Naive thymus-derived CD4-positive, alpha-beta T cell (primary cell): ENCODE results near the gene RIC3. TPM values are rescaled to one million over a fixed set of nuclear protein-coding genes. Genes with fewer than 3 reads are reported as not detected.
A peak's percentile ranks its signal among the peaks of the same experiment; 100 is the strongest.

Source experiments
- ATAC-seq: fragments of 150-1000 bp; cut with Tn5 transposase; 2 replicates; pipeline ENCODE4 v1.10.0; 2021; ENCODE audit warnings: mild to moderate bottlenecking, moderate library complexity
- CTCF ChIA-PET: fragments of 350-600 bp; sonication (Branson Sonifier 250); formaldehyde crosslinking; loops from one replicate; lab custom pipeline; 2021; ENCODE audit warnings: antibody characterized with exemption; lab: Charles Lee
- POLR2A ChIA-PET: fragments of 350-600 bp; sonication (Branson Sonifier 250); formaldehyde crosslinking; loops from one replicate; lab custom pipeline; 2021; ENCODE audit warnings: antibody characterized with exemption, inconsistent platforms; lab: Charles Lee
- DNase-seq, 9 donors: peaks; one replicate each; pipeline versions ENCODE4 v3.0.0 to v3.0.0-alpha.2; 2020 to 2022; ENCODE audit warnings: mixed read lengths in 1 of 9
- H3K27ac ChIP-seq: one replicate; pipeline ENCODE4 v1.7.0; 2013; ENCODE audit warnings: mild to moderate bottlenecking, low read depth, low read length, moderate library complexity
- H3K27me3 ChIP-seq, 2 donors: one replicate each; pipeline ENCODE4 v1.7.0; 2013; ENCODE audit warnings: low read length in 2 of 2, mild to moderate bottlenecking in 2 of 2, moderate library complexity in 2 of 2; ENCODE audit not compliant: control insufficient read depth in 2 of 2, insufficient read depth in 2 of 2
- H3K36me3 ChIP-seq, 3 experiments: 1 replicate in 2 of 3; 2 replicates in 1 of 3; pipeline ENCODE4 v1.7.0; 2013; ENCODE audit warnings: low read length in 3 of 3, mild to moderate bottlenecking in 3 of 3, moderate library complexity in 1 of 3; ENCODE audit not compliant: insufficient read depth in 3 of 3, control insufficient read depth in 2 of 3
- H3K4me1 ChIP-seq, 2 donors: one replicate each; pipeline ENCODE4 v1.7.0; 2013; ENCODE audit warnings: low read length in 2 of 2, mild to moderate bottlenecking in 2 of 2, moderate library complexity in 1 of 2; ENCODE audit not compliant: control insufficient read depth in 2 of 2, insufficient read depth in 2 of 2
- H3K4me3 ChIP-seq: 2 replicates; pipeline ENCODE4 v1.7.0; 2013; ENCODE audit warnings: mild to moderate bottlenecking, low read length
- H3K9me3 ChIP-seq, 3 experiments: 1 replicate in 2 of 3; 2 replicates in 1 of 3; pipeline ENCODE4 v1.7.0; 2013; ENCODE audit warnings: low read length in 3 of 3; ENCODE audit not compliant: control insufficient read depth in 2 of 3
- H3K27ac Mint-ChIP-seq, 9 donors: one replicate each; pipeline ENCODE4 v1.8.0; 2020 to 2022; ENCODE audit warnings: mixed read lengths in 9 of 9, mild to moderate bottlenecking in 8 of 9, moderate library complexity in 5 of 9, inconsistent platforms in 2 of 9
- H3K27me3 Mint-ChIP-seq, 5 donors: one replicate each; pipeline ENCODE4 v1.8.0; 2021 to 2022; ENCODE audit warnings: mixed read lengths in 5 of 5, mild to moderate bottlenecking in 1 of 5
- H3K36me3 Mint-ChIP-seq, 5 donors: one replicate each; pipeline ENCODE4 v1.8.0; 2020 to 2022; ENCODE audit warnings: mixed read lengths in 5 of 5, mild to moderate bottlenecking in 3 of 5, inconsistent platforms in 1 of 5
- H3K4me1 Mint-ChIP-seq, 7 donors: one replicate each; pipeline ENCODE4 v1.8.0; 2020 to 2022; ENCODE audit warnings: mixed read lengths in 7 of 7, mild to moderate bottlenecking in 3 of 7, inconsistent platforms in 1 of 7
- H3K4me3 Mint-ChIP-seq, 10 donors: one replicate each; pipeline ENCODE4 v1.8.0; 2020 to 2022; ENCODE audit warnings: mild to moderate bottlenecking in 10 of 10, mixed read lengths in 10 of 10, moderate library complexity in 6 of 10, inconsistent platforms in 2 of 10
- H3K9me3 Mint-ChIP-seq, 11 donors: one replicate each; pipeline ENCODE4 v1.8.0; 2020 to 2022; ENCODE audit warnings: mixed read lengths in 11 of 11, mild to moderate bottlenecking in 4 of 11, inconsistent platforms in 1 of 11, moderate library complexity in 1 of 11
- intact Hi-C, 2 donors: fragments of 100-400 bp; cut with micrococcal nuclease; formaldehyde crosslinking; loops; one replicate each; pipeline ENCODE4 v1.15.1; 2023
- polyA plus RNA-seq, 2 donors: library from polyadenylated mRNA; unstranded; fragments of 300-500 nt; fragmentation: Illumina TruSeq; gene quantifications; one replicate each; pipeline ENCODE4 v1.2.3, GENCODE V29; 2021
- total RNA-seq, 6 experiments: library from RNA in 5 of 6; stranded (reverse) in 5 of 6; gene quantifications; 1 replicate in 5 of 6; 2 replicates in 1 of 6; pipeline ENCODE4 v1.2.3 and lab custom pipeline; 2021 to 2026

The RIC3 gene
- total and polyA plus RNA-seq, 7 experiments from 2014 or later = 2.5 to 66.9 (median 32.7) TPM

- no peak for ATAC-seq
- H3K27me3 Mint-ChIP-seq = peaks cover 18 to 29% (median 20%) of the 10 kb centered on the region in 5 donors
- H3K4me3 Mint-ChIP-seq = no peak overlapping the region
- H3K4me1 ChIP-seq = no peaks in the 10 kb centered on the region
- no peaks in the 10 kb centered on the region for H3K9me3 ChIP-seq
- intact Hi-C loops = no loop called here
- H3K9me3 Mint-ChIP-seq = no peaks in the 10 kb centered on the region
- no peaks in the 10 kb centered on the region for H3K36me3 ChIP-seq
- ChIA-PET POLR2A (no interaction called here), CTCF (interaction anchor here (1.4 kb wide), 1 partner anchor 22 kb away, joined by 3 read pairs; no protein-coding TSS in a partner anchor)
- H3K27ac ChIP-seq = no peak overlapping the region
- H3K36me3 Mint-ChIP-seq = peaks cover 0 to 1% (median 0%) of the 10 kb centered on the region in 5 donors
- no peak overlapping the region for H3K4me3 ChIP-seq
- no peaks in the 10 kb centered on the region for H3K27me3 ChIP-seq
- H3K27ac Mint-ChIP-seq = no peak overlapping the region
- DNase-seq = no peak
- H3K4me1 Mint-ChIP-seq = peaks cover 0 to 2% (median 0%) of the 10 kb centered on the region in 7 donors
These were observed 101.8 kb downstream of the RIC3 start for GRCh38 chr11:8066911-8067455.

GRCh38 chr11:8066036-8066910 lies 102.6 kb downstream of the RIC3 start:
- no peaks in the 10 kb centered on the region for H3K27me3 ChIP-seq

GRCh38 chr11:8065031-8065430 lies 103.8 kb downstream of the RIC3 start:
- H3K4me3 ChIP-seq = no peak overlapping the region
- Mint-ChIP-seq H3K27ac (no peak overlapping the region), H3K36me3 (peaks cover 0 to 1% (median 0%) of the 10 kb centered on the region in 5 donors), H3K4me3 (no peak overlapping the region), H3K27me3 (peaks cover 8 to 22% (median 12%) of the 10 kb centered on the region in 5 donors), H3K9me3 (no peaks in the 10 kb centered on the region), H3K4me1 (peaks cover 0 to 2% (median 0%) of the 10 kb centered on the region in 7 donors)
- H3K9me3 ChIP-seq = no peaks in the 10 kb centered on the region
- ChIA-PET POLR2A (no interaction called here), CTCF (no interaction called here)
- H3K27me3 ChIP-seq = no peaks in the 10 kb centered on the region
- H3K27ac ChIP-seq = no peak overlapping the region
- intact Hi-C loops = no loop called here
- ATAC-seq (no peak), DNase-seq (no peak)
- no peaks in the 10 kb centered on the region for H3K4me1 ChIP-seq
- no peaks in the 10 kb centered on the region for H3K36me3 ChIP-seq

More at GRCh38 chr11:8066036-8066910, 102.6 kb downstream of the RIC3 start:
- H3K9me3 ChIP-seq = no peaks in the 10 kb centered on the region
- ChIA-PET CTCF (interaction anchor here (1.4 kb wide), 1 partner anchor 23 kb away, joined by 3 read pairs; no protein-coding TSS in a partner anchor), POLR2A (no interaction called here)
- no peak overlapping the region for H3K27ac Mint-ChIP-seq
- H3K4me3 ChIP-seq = no peak overlapping the region
- no peak overlapping the region for H3K4me3 Mint-ChIP-seq
- DNase-seq = no peak
- peaks cover 13 to 23% (median 16%) of the 10 kb centered on the region in 5 donors for H3K27me3 Mint-ChIP-seq
- H3K36me3 Mint-ChIP-seq = peaks cover 0 to 1% (median 0%) of the 10 kb centered on the region in 5 donors
- peak; percentile 8 for ATAC-seq
- H3K36me3 ChIP-seq = no peaks in the 10 kb centered on the region
- no peaks in the 10 kb centered on the region for H3K9me3 Mint-ChIP-seq
- H3K4me1 ChIP-seq = no peaks in the 10 kb centered on the region
- peaks cover 0 to 2% (median 0%) of the 10 kb centered on the region in 7 donors for H3K4me1 Mint-ChIP-seq
- intact Hi-C loops = no loop called here
- H3K27ac ChIP-seq = no peak overlapping the region

GRCh38 chr11:8063324-8063723 lies 105.5 kb downstream of the RIC3 start:
- intact Hi-C loops = no loop called here
- Histone ChIP-seq H3K27me3 (no peaks in the 10 kb centered on the region), H3K27ac (no peak overlapping the region), H3K36me3 (no peaks in the 10 kb centered on the region), H3K4me1 (no peaks in the 10 kb centered on the region), H3K4me3 (no peak overlapping the region), H3K9me3 (no peaks in the 10 kb centered on the region)
- no peaks in the 10 kb centered on the region for H3K36me3 Mint-ChIP-seq
- no peak overlapping the region for H3K4me3 Mint-ChIP-seq
- no peak for ATAC-seq
- no peak for DNase-seq
- no peaks in the 10 kb centered on the region for H3K9me3 Mint-ChIP-seq
- ChIA-PET POLR2A (no interaction called here), CTCF (no interaction called here)
- H3K27ac Mint-ChIP-seq = no peak overlapping the region
- peaks cover 0 to 3% (median 0%) of the 10 kb centered on the region in 7 donors for H3K4me1 Mint-ChIP-seq
- H3K27me3 Mint-ChIP-seq = peaks cover 2 to 18% (median 5%) of the 10 kb centered on the region in 5 donors

GRCh38 chr11:8062781-8063257 lies 106.0 kb downstream of the RIC3 start:
- H3K4me3 ChIP-seq = no peak overlapping the region
- no peak overlapping the region for H3K4me3 Mint-ChIP-seq
- H3K27me3 Mint-ChIP-seq = peaks cover 0 to 16% (median 3%) of the 10 kb centered on the region in 5 donors
- no peaks in the 10 kb centered on the region for H3K9me3 Mint-ChIP-seq
- CTCF ChIA-PET = no interaction called here
- ATAC-seq (no peak), DNase-seq (no peak)
- H3K9me3 ChIP-seq = no peaks in the 10 kb centered on the region
- no peaks in the 10 kb centered on the region for H3K36me3 Mint-ChIP-seq
- peaks cover 0 to 5% (median 0%) of the 10 kb centered on the region in 7 donors for H3K4me1 Mint-ChIP-seq
- intact Hi-C loops = no loop called here
- H3K36me3 ChIP-seq = no peaks in the 10 kb centered on the region
- no peak overlapping the region for H3K27ac ChIP-seq
- H3K27me3 ChIP-seq = no peaks in the 10 kb centered on the region
- H3K4me1 ChIP-seq = no peaks in the 10 kb centered on the region
- POLR2A ChIA-PET = no interaction called here
- H3K27ac Mint-ChIP-seq = no peak overlapping the region

GRCh38 chr11:8061555-8062428 lies 107.0 kb downstream of the RIC3 start:
- Mint-ChIP-seq H3K27ac (no peak overlapping the region), H3K36me3 (no peaks in the 10 kb centered on the region), H3K27me3 (peaks cover 0 to 9% (median 0%) of the 10 kb centered on the region in 5 donors), H3K4me3 (no peak overlapping the region), H3K9me3 (no peaks in the 10 kb centered on the region), H3K4me1 (peaks cover 0 to 5% (median 0%) of the 10 kb centered on the region in 7 donors)
- H3K9me3 ChIP-seq = no peaks in the 10 kb centered on the region
- no peak for ATAC-seq
- intact Hi-C loops = no loop called here
- no peak for DNase-seq
- ChIA-PET CTCF (no interaction called here), POLR2A (interaction anchor here (0.6 kb wide), 1 partner anchor 52 kb away, joined by 3 read pairs; no protein-coding TSS in a partner anchor)
- no peaks in the 10 kb centered on the region for H3K27me3 ChIP-seq
- H3K4me1 ChIP-seq = no peaks in the 10 kb centered on the region
- H3K4me3 ChIP-seq = no peak overlapping the region
- H3K27ac ChIP-seq = no peak overlapping the region
- no peaks in the 10 kb centered on the region for H3K36me3 ChIP-seq
